ENCODE measurements around the gene ABHD17B.
"Not testable (repeated sequence)": the region's sequence is repeated elsewhere in the genome, so short reads cannot be mapped to it uniquely, and the experiment has no call there.

ABHD17B gene

DNA sequence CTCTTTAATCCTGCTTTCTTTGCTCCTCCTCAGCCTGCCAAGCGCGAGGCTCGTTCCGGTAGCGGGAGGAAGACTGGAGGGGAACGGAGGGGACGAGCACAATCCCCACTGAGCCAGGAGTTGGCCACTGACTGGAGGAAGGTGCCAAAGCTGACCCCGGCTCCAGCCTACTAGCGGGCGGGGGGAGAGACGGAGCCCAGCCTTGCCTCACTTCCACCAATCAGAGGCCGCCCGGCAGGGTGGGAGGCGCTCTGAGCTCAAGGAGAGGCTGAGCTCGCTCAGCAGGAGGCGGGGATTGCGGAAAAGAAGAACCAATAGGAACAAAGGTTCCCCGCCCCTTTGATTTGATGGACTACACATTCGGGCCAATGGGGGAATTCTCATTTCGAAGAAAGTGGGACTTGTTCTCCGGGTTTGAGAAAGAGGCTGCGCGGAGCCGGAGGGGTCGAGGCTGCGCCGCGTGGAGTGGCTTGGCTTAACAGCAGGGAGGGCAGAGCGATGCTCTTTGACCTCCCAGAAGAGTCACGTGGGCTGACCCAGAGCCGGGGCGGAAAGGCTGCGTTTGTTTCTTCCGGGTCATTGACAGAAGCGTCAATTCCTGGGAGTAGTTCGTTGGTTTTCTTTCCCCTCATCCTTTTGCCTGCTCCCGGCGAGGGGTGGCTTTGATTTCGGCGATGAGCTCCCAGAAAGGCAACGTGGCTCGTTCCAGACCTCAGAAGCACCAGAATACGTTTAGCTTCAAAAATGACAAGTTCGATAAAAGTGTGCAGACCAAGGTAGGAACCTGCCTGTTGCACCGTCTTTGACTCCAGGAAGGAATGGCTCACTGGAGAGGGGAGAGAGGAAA lies at the start of gene ABHD17B, which contains the start of gene C9orf85:
ABHD17B (minus strand) TSS at position 133 of the 847 bp plus-strand sequence. CDS start 36,113 bp downstream, outside the sequence.
C9orf85 (plus strand) TSS at position 579 of the 847 bp plus-strand sequence; CDS start at position 675, 96 bp downstream.
- DNase-seq = peak; percentile 96

DNA sequence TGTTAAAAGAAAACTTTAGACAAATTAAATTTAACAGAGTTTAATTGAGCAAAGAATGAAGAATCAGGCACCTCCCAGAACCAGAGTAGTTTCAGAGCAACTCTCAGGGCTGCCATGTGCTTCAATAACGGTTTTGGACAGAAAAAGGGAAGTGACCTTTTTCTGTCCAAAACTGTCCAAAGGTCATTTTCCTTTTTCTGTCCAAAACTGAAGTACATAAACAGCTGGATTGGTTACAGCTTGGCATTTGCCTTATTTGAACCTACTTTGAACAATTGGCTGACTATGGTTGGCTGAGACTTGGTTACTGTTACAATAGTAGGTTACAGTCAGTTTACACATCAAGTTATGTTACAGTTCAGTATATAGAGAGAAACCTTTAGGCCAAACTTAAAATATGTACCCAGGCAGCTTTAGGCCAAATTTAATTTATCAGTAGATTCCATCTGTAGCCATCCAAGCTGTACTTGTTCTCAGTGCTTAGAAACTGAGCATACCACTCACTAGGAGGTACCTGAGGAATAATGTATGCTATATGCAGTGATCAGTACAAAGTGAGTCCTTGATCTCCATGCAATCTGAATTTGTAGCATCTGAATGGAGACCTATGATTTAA lies 44.4 kb upstream of the ABHD17B start:
- no peak for DNase-seq

DNA sequence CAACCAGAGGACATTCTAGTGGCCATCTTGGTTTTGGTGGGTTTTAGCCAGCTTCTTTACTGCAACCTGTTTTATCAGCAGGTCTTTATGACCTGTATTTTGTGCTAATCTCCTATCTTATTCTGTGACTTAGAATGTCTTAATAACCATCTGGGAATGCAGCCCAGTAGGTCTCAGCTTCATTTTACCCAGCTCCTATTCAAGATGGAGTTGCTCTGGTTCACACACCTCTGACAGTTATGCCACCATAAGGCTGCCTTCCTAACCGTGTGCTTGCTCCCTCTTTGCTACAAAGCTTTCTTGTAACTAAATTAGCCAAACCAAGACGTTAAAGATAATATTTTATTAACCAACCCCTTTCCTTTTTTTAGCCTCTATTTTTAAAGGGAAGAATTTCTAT lies 43.7 kb upstream of the ABHD17B start:
- DNase-seq = not testable (repeated sequence)

DNA sequence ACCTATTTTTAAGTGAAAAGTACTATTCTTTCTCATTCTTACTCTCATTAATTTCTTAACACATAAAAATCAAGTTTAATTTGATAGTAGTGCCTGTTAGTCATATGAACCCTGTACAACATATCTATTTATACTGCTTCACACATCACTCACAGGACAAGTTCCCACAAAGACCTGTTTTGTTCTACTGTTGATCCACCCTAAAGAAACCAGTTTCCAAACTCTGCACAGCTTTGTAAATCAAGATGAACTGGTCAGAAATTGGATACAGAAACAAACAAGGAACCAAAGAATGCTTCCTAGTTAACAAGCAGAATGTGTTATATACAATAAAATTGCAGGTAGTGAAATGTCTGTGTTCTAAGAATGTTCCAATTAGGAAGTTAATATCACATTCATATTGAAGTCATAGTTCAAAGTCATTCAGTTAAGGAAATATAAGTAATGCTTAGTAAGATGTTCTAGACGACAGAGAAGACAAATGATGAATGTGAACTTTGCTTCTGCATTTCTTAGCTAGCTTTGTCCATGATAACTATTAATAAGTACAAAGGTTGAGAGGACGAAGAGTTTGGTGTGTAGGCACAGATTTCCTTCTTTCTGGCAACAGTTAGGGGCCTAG lies 33.9 kb upstream of the ABHD17B start:
- no peak for DNase-seq

DNA sequence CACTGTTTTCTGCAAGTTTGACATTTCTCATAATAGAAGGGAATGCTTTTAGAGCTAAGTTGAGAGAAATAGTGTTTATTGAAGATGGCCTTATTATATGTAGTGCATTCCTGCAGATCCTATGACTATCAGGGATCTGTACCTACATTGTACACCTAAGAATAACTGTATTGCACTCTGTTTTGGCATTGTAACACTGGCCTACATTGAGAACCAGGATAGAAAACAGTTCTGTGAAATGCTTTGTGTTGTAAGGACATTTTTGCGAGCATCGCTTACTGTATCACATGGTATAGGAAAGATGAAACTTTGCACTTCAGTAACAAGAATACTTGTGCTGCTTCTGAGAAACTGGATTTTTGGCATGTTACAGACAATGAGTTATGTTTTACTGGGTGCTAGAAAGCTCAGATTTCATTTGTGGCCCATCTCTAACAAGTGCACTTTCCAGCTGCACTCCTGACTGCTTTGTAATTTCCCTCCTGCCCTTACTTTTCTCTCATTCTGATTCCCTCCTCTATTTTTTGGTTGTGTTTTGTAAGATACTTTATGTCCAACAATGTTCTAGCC lies 31.1 kb upstream of the ABHD17B start:
- no peak for DNase-seq

DNA sequence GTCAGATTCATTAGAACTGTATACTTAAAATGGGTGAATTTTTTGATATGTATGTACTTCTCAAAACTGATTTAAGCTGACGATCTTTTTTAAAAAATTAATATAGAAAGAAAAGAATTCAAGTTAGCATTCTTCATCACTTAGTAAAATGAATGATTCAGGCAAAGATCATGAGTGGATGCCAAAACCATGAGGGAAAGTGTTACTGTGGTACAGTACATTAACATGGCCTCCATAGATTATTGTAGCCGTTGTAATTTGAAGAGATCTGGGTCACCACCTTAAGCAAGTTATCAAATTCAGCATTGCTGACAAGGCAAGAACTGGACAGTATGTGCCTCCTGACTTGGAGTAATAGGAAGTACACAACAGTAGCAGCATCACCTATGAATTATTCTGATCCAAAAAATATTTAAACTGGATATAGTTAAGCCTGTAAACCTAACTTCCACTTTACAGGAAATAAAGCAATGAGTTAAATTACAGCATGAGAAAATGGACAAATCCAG lies 30.1 kb upstream of the ABHD17B start:
- no peak for DNase-seq

DNA sequence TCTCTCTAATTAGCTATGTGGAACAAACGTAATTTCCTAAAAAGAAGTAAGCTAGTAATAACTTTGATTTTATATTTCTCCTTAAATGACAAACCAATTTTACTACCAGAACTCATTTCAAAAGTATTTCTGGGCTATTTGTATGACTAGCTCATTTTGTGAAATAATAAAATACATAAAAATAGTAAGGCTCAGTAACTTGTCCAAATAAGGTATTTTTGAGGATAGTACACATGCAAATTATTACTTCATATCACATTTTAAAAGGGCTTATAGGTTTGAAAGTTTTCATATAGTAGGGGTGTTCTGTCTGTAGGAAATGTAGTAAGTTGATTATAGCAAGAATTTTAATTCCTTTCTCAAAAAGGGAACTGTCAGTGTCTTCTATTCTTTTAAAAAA lies 26.9 kb upstream of the ABHD17B start:
- DNase-seq = no peak

DNA sequence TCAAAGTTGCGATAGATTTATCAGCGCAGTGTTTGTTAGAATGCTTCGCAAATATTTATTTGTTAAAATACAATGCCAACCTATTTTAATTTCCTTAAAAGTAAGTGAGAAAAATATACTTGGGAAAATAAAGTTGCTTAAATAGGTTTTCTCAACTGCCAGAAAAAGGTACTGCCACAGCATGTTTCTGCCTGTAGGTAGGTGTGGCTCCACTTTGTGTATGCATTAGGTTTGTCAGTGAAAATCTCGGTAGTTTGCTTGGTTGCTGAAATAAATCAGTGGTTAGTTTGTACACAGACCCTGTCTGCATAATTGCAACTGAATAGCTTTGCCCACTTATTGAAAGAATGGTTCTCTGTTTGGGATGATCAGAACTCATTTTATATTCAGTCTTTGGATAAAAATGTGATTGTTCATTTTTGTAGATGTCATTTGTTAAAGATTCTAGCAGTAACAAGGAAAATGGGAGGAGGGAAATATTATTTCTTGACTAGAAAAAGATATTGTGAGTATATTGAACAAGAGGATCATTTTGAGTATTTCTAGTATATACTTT lies 26.2 kb upstream of the ABHD17B start:
- no peak for DNase-seq

DNA sequence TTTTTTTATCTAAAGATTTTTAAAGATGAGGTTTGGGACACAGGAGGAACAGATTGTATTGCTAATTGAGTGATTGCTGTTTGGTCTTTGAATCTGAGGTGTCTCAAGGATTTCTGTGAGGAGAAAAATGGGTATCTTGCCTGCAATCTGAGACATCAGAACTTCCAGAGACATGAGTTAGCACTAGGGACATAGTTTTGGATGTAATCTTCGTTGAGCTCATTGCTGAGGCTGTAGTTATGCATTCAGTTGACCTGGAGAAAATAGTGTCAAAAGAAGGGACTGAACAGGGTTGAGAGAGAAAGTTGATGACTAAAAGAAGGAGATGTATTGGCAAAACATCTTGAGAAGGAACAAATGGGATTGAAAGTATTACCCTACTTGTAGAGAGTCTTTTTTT lies 25.1 kb upstream of the ABHD17B start:
- DNase-seq = no peak

DNA sequence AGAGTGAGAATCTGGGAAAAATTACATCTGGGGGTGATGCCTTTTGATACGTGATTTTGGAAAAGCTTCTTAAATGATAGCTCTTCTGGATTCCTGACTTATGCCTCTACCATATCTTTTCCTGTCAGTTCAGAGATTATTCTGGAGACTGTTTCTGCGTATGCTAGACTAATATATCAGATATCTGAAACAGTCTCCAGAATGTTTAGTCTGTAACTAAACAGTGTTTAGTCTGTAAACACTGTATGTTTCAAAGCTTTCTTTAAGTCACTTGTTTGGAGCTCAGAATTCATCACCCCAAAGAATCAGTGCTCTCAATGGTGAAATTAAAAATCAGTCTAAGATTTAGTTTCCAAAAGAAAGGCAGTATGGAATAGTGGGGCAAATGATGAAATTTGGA lies 20.2 kb upstream of the ABHD17B start:
- no peak for DNase-seq

DNA sequence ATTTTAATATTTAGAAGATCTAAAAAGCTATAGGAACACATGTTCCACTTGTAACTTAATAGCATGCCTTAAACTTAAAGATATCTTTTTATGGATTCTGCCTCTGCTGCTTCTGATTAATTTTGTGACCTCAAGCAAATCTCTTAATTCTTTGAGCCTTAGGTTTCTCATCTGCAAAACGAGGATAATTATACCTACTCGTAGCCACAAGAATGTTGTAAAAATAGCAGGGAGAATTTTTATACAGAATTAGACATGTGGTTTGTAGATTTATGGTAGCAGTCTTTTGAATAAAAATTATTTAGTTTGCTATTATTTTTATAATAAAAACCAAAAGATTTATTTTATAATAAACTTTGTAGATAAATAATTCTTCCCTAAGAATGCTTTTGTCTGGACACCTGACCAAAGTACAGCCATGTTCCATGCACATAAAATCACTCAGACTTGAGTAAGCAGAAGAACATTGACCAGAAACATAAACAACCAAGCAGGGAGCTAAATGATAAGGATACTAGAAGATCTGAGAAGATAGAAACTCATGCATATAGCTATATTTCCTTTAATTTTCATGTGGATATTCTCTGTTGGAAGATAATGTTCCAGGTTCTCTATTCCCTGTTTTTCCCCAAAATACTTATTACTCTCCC lies 18.9 kb upstream of the ABHD17B start:
- DNase-seq = no peak

DNA sequence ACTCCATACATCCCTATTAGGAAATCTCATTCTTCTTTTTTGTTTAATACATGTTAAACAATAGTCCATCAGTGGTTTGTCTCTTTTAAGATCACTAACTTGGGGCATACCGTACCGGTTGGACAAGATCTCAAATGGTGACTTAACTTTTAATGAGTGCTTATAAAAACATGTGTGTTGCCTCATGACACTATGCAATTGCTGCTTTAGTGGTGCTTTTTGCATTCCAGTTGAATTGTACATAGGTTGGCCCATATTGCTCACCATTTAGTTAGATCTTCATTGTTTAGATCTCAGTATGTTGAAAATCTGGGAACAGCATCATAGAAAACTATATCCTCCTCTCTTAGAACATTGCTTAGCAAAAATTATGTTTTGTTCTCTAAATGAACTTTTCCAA lies 18.2 kb upstream of the ABHD17B start:
- DNase-seq = no peak

DNA sequence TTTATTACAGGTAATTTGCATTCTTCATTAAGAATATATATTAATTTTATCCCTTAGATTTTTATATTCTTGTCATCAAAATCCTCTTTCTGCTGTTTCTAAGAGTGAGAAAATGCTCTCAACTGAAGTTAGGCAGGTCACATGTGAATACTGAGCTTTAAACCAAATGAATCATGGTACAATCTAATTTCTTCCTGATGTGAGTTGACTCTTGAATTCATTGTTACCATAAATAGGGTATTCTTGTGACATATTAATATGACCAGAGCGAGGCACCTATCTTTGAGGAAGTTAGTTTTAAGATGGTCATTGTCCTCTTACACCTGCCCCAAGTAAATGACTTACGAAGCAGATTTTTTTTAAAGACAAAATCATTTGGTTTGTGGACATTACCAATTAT lies 17.8 kb upstream of the ABHD17B start:
- DNase-seq = no peak

DNA sequence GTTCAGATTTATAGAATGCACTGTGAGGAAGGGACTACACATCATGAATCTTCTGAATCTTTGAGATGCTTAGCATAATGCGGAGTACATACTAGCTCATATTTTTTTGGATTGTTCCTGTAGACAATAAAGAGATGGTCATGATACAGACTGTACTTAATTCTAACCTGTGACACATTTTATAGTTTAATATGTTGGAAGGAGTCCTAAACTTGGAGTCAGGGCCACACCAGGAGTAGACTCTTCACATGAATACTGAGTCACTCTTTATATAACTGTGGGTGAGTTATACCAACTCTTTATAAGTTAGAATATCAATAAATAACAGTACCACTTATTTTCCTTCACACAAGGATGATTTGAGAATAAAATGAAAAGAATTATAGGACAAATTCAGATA lies 17.4 kb upstream of the ABHD17B start:
- DNase-seq = no peak

DNA sequence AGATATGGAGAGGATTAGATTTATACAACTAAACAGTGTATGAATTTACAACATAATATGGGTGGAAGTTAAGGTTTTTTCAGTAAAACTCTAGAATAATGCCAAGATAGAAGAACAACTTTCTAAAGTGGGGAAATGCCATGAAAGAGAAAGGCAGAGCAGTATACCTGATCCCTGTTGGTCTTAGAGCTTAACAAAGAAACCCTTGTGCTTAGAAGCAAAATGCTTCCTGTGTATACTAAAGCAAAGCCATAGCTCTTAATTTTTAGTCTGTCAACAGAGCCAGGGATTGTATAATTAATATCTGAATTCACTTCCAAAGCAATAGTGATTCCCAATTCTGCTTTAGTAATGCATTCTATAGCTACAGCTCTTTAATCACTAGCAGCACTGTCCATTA lies 14.8 kb upstream of the ABHD17B start:
- DNase-seq = no peak

DNA sequence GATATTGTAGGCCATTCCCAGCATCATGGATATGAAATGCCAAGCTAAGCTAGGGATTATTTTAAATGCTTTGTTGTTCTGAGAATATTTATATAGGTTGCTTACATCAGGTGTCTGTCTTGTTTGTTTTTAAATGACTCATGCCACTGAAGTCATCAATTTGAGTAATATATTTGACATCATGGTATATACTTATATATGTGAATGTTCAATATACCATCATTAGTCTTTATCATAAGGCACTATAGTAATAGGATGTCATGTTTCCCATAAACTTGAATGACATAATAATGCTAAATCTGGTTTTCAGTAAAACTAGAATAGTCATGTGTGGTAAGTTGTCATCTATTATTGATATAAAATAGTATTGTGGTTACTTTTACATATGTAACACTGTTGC lies 13.6 kb upstream of the ABHD17B start:
- no peak for DNase-seq

DNA sequence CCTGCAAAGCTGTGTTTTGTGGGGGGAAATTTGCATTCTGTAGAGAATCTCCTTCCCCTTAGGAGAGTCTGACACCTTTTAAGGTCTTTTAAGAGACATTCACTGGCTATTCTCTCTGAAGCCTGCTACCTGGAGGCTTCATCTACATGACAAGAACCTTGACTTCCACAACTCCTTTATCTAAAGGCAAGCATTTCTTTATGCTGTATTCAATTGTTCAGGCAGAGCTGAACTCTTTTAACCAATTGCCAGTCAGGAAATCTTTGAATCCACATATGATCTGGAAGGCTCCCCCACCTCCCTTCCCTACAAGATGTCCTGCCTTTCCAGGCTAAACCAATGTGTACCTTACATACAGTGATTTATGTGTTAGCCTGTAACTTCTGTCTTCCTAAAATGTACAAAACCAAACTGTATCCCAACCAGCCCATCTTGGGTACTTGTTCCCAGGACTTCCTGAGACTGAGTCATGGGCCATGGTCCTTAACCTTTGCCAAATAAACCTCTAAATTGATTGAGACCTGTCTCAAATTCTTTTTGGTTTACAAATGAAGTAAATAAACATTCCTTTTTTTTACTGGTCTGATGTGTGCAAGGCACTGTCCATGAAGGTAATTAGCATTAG lies 10.3 kb upstream of the ABHD17B start:
- DNase-seq = no peak

DNA sequence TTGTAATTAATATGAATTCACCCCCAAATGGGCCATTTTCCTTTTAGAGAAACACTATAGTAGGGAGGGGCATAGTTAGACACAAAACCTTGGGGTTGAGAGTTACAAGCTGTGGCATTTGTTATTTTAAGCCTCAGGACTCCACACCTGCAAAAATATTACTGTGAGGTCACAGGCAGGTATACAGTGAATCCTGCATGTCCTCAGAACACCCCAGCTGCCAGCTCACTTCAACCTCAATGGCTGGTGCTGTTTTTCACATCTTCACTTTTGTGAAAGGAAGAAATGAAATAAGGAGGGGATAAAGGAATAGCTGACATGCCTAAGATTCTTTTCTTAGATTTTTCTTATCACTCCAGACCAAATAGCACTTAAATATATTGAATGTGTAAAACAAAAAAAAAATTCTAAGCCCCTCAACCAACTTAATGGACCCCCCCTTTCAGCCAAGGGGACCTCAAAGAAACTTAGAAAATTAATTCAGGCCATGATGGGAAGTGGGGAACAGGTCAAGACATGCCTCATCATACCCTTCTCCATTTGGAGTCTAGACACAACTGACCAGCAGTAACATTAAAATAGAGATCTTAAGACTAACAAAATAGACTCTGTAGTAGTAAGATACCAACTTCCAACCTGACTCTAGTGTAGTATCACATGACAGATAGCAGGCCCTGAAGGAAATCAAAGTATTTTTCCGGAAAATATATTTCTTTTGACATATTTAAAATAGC lies 9.6 kb upstream of the ABHD17B start:
- no peak for DNase-seq

DNA sequence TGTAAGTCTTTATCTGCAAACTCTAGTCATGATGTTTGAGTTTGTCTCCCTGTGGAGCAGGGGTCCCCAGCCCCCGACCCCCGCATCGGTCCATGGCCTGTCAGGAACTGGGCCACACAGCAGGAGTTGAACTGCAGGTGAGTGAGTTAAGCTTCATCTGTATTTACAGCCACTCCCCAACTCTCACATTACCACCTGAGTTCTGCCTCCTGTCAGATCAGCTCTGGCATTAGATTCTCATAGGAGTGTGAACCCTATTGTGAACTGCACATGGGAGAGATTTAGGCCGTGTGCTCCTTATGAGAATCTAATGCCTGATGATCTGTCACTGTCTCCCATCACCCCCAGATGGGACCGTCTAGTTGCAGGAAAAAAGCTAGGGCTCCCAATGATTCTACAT lies 7.4 kb upstream of the ABHD17B start:
- DNase-seq = no peak

DNA sequence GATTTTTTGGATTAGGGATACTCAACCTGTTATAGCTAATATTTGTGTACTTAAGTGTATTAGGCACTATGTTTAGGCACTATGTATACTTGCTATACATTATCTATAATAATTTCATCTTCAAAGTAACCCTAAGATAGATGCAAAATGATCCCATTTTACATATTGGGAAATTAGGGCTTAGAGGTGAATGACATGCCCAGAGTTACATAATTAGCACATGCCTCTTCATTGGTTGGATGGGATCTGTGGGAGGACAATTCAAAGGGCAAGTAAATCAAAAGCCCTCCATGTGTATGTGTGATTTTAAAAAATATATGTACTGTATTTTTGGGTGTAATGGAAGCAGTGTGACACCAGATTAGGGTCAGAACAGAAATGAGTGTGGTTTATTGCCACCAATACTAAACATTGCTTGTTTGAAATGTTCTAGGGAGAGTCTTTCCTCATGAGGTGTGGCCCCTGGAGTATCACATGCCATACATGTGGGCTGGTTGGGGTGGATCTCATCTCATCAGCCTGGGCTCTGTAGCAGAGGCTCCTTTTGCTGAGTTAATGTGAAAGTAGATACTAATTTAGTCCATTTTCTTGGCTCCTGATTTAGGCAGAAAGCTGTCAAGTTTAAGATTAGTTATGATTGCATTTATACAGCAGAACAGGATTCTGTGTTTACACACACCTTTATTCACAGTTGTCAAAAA lies 6.0 kb upstream of the ABHD17B start:
- no peak for DNase-seq

DNA sequence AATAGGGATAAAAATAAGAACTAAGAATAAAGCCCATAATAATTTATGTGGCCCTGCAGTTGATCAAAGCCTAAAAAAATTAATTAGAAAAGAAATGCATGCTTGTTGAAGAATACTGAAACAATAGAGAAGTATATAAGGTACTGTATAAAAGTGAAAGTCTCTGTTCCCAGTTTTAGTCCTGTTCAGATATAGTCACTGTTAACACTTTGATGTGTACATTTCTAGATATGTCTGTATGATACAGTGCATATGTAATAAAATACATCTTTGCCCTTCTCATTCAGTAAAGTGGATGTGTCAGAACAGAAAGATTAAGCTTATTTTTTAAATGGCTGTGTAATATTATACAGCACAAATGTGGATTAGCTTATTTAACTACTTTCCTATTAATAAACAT lies 4.5 kb upstream of the ABHD17B start:
- DNase-seq = no peak

Data from stimulated activated CD4-positive, alpha-beta T cell treated with anti-CD3 and anti-CD28 coated beads, Interleukin-4, amount 100 ng/mL, for 1 hour (primary cell).